Kidney (tissue), 14 donors: ENCODE data around the gene CYBA. TPM values are rescaled to one million over a fixed set of nuclear protein-coding genes. Genes with fewer than 3 reads are reported as not detected.

Experiments used
- DNase-seq, 5 donors: peaks; one replicate each; pipeline ENCODE4 v3.0.0-alpha.2; 2013 to 2020
- FAIRE-seq: peaks from 2 replicates; lab custom pipeline; 2012; peaks lifted over from hg19 to GRCh38; lab: Jason Lieb, UNC
- H3K27ac ChIP-seq, 2 donors: one replicate each; pipeline ENCODE4 v1.7.0; 2013; ENCODE audit warnings: low read depth in 2 of 2, low read length in 2 of 2, inconsistent platforms in 1 of 2
- H3K27me3 ChIP-seq: one replicate; pipeline ENCODE4 v1.7.1; 2013; ENCODE audit warnings: low read length, inconsistent platforms; ENCODE audit not compliant: control insufficient read depth, insufficient read depth
- H3K36me3 ChIP-seq, 3 donors: one replicate each; pipeline versions ENCODE4 v1.7.0 to v1.7.1; 2013; ENCODE audit warnings: low read length in 3 of 3, control low read depth in 1 of 3, inconsistent platforms in 1 of 3; ENCODE audit not compliant: insufficient read depth in 3 of 3, control insufficient read depth in 2 of 3
- H3K4me1 ChIP-seq, 3 donors: one replicate each; pipeline versions ENCODE4 v1.7.0 to v1.7.1; 2013; ENCODE audit warnings: low read length in 3 of 3, inconsistent platforms in 1 of 3, low read depth in 1 of 3; ENCODE audit not compliant: control insufficient read depth in 2 of 3, insufficient read depth in 2 of 3
- H3K4me3 ChIP-seq, 3 donors: one replicate each; pipeline versions ENCODE4 v1.7.0 to v1.8.1; 2013; ENCODE audit warnings: low read length in 3 of 3, control low read depth in 1 of 3, inconsistent platforms in 1 of 3
- H3K9ac ChIP-seq, 3 donors: one replicate each; pipeline versions ENCODE4 v1.7.0 to v1.7.1; 2013; ENCODE audit warnings: low read length in 3 of 3, control low read depth in 1 of 3, inconsistent platforms in 1 of 3
- H3K9me3 ChIP-seq, 3 donors: one replicate each; pipeline versions ENCODE4 v1.7.0 to v1.7.1; 2013; ENCODE audit warnings: low read length in 3 of 3, control low read depth in 1 of 3, inconsistent platforms in 1 of 3; ENCODE audit not compliant: control insufficient read depth in 2 of 3, insufficient read depth in 1 of 3
- intact Hi-C: fragments of 100-400 bp; cut with DNase I; formaldehyde crosslinking; loops from one replicate; pipeline ENCODE4 v1.11.1; 2022
- polyA plus RNA-seq: library from polyadenylated mRNA; stranded (reverse); fragments of 350-450 nt; fragmentation: Illumina TruSeq; extraction: RNeasy Lipid Tissue Mini Kit (QIAGEN cat#74804); gene quantifications from one replicate; pipeline ENCODE4 v1.2.3, GENCODE V29; 2014; ENCODE audit warnings: low read depth, low replicate concordance; ENCODE audit not compliant: insufficient read depth
- total RNA-seq: library from RNA; stranded (reverse); fragmentation: NEBNext Ultra II Directional; extraction: Animal tissue kit (Norgen Biotek cat#: 25700); gene quantifications from one replicate; pipeline ENCODE4 v1.2.1, GENCODE V29; 2021
- TF ChIP-seq, protein P1 (sequence below): IDR thresholded peaks from 3 replicates; pipeline ENCODE4 v1.5.1; 2012; ENCODE audit warnings: mild to moderate bottlenecking, moderate library complexity, borderline replicate concordance; ENCODE audit not compliant: insufficient read depth; ENCODE audit errors: extremely low read depth
- donor health status: control.
- donor health status: control.
- donor health status: control.
- donor health status: control.
- donor health status: control.
- donor health status: DM: yes; HTN: yes; CAD: no.
- donor health status: Normal renal cell carcinoma (clear cell type).

Gene CYBA
- total and polyA plus RNA-seq, 2 donors from 2014 or later = 263 to 395 TPM

- Histone ChIP-seq H3K36me3 (peaks cover 0 to 3% (median 0%) of the 10 kb centered on the region in 3 donors), H3K4me1 (peaks cover 0 to 4% (median 0%) of the 10 kb centered on the region in 3 donors), H3K4me3 (no peak overlapping the region), H3K9me3 (no peaks in the 10 kb centered on the region), H3K27ac (no peak overlapping the region), H3K9ac (no peak overlapping the region), H3K27me3 (no peaks in the 10 kb centered on the region)
- intact Hi-C loops = no loop called here
- TF ChIP-seq, protein P1, sequence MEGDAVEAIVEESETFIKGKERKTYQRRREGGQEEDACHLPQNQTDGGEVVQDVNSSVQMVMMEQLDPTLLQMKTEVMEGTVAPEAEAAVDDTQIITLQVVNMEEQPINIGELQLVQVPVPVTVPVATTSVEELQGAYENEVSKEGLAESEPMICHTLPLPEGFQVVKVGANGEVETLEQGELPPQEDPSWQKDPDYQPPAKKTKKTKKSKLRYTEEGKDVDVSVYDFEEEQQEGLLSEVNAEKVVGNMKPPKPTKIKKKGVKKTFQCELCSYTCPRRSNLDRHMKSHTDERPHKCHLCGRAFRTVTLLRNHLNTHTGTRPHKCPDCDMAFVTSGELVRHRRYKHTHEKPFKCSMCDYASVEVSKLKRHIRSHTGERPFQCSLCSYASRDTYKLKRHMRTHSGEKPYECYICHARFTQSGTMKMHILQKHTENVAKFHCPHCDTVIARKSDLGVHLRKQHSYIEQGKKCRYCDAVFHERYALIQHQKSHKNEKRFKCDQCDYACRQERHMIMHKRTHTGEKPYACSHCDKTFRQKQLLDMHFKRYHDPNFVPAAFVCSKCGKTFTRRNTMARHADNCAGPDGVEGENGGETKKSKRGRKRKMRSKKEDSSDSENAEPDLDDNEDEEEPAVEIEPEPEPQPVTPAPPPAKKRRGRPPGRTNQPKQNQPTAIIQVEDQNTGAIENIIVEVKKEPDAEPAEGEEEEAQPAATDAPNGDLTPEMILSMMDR = no peak
- no peak for DNase-seq
- FAIRE-seq = no peak
These were observed 8.3 kb upstream of the CYBA start for GRCh38 chr16:88659160-88659559.

- peaks cover 0 to 4% (median 0%) of the 10 kb centered on the region in 3 donors for H3K4me1 ChIP-seq
- H3K9ac ChIP-seq = no peak overlapping the region
- intact Hi-C loops = no loop called here
- H3K4me3 ChIP-seq = no peak overlapping the region
- no peak for FAIRE-seq
- H3K27ac ChIP-seq = no peak overlapping the region
- no peak for DNase-seq
- TF ChIP-seq, protein P1 = no peak
- H3K9me3 ChIP-seq = no peaks in the 10 kb centered on the region
- no peaks in the 10 kb centered on the region for H3K27me3 ChIP-seq
- H3K36me3 ChIP-seq = peaks cover 0 to 3% (median 0%) of the 10 kb centered on the region in 3 donors
These were observed 7.9 kb upstream of the CYBA start for GRCh38 chr16:88658714-88659113.

DNA sequence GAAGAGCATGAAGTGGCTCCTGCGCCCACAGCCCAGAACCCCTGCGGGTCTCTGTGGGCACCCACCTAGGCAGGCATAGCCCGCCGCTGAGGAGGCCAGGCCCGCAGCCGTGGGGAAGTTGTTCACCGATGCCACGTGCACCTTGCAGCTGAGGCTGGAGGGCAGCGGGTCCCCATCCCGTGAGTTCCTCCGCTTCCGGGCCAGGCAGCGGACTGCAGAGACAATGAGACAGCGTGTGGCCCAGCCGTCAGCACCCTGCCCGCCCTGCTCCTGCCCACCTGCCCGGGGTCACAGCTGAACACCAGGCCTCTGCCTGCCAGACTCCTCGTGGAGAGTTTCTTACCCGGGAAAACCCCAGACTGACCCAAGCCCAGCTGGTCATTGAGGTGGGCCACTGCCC, 6.5 kb upstream of the CYBA start:
- Histone ChIP-seq H3K27ac (no peak overlapping the region), H3K27me3 (no peaks in the 10 kb centered on the region), H3K36me3 (peaks cover 0 to 3% (median 0%) of the 10 kb centered on the region in 3 donors), H3K9me3 (no peaks in the 10 kb centered on the region), H3K4me1 (peaks cover 0 to 3% (median 0%) of the 10 kb centered on the region in 3 donors), H3K4me3 (no peak overlapping the region), H3K9ac (no peak overlapping the region)
- FAIRE-seq (no peak), DNase-seq (no peak)
- intact Hi-C loops = no loop called here
- TF ChIP-seq, protein P1 = no peak

GRCh38 chr16:88656291-88656980, 5.6 kb upstream of the CYBA start:
- intact Hi-C loops = no loop called here
- Histone ChIP-seq H3K27ac (no peak overlapping the region), H3K9me3 (no peaks in the 10 kb centered on the region), H3K27me3 (no peaks in the 10 kb centered on the region), H3K9ac (no peak overlapping the region), H3K4me3 (no peak overlapping the region), H3K36me3 (peaks cover 0 to 3% (median 0%) of the 10 kb centered on the region in 3 donors), H3K4me1 (peaks cover 0 to under 1% (median 0%) of the 10 kb centered on the region in 3 donors)
- FAIRE-seq (no peak), DNase-seq (no peak)
- TF ChIP-seq, protein P1 = no peak
